ENCODE data around the gene TEX261.
"Not testable (repeated sequence)": the region's sequence is repeated elsewhere in the genome, so short reads cannot be mapped to it uniquely, and the experiment has no call there.

The TEX261 gene

DNA sequence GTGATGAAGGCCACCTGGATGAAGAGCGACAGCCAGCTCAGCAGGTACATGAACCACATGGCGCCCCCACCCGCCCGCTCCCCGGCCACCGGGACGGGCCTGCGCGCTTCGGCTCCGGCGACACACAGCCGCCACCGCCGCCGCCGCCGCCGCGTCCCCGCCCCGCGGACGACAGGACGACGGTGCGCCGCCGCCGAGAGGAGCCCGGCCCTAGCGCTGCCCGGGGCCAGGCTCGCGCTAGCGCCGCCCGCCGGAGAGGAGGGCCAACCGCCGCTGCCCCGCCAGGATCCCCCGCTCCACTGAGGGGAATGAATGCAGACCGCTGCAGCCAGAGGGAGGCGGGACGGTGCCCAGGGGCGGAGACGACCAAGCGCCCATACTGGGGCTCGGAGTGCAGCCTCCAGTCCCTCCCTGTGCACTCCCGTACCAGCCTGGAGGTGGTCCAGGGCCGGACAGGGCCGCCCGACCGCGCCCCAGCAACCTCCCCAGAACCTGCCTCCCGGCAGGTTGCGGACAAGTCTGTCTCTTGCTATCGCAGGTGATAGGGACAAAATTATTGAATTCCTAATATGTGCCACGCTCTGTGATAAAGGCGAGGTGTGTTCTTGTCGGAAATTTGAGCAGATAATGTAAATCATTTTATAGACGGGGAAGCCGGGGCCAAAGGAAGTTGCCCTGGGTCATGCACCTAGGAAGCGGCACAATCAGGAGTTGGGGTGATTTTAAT is at the start of gene TEX261:
TSS of gene TEX261 (minus strand) at position 175 of the 727 bp plus-strand sequence. CDS start at position 59, 116 bp downstream.
- no peaks in the 10 kb centered on the region for H3K9me3 Mint-ChIP-seq
- H3K27ac Mint-ChIP-seq = peak within 1 kb of the TSS; percentile 99
- H3K36me3 Mint-ChIP-seq = peaks cover 5% of the 10 kb centered on the region

DNA sequence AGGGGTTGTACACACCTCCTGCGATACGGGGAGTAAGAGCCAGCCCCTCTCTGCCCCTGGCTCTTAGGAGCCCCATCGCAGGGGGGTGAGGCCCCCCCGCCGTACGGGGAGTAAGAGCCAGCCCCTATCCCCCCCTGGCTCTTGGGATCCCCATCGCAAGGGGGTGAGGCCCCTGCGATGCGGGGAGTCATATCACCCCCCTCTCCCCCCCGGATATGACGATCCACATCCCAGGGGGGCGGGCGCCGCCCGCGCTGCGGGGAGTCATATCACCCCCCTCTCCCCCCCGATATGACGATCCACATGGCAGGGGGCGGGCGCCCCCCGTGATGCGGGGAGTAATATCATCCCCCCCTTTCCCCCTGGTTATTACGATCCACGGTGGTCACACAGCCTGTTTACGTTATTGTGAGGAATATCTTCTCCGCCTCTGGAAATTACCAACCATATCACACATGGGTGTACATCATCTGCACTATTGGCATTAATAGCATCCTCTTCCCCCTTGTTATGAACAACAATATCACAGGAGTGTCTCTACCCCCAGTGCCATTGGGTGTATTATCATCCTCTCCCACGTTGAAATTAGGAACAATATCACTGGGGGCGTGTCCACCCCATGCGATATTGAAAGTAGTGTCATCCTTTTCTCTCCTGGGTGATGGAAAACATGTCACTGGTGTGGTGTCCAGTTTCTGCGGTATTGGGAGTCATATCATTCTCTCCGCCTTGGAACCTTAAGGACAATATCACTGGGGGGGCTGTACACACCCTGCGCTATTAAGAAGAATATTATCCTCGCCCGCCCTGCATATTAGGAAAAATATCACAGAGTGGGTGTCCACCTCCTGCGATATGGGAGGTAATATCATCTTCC is 49.1 kb upstream of the TEX261 start:
- H3K4me1 Mint-ChIP-seq = no peaks in the 10 kb centered on the region
- no peak overlapping the region for H3K4me3 Mint-ChIP-seq
- no peaks in the 10 kb centered on the region for H3K9me3 Mint-ChIP-seq
- no peaks in the 10 kb centered on the region for H3K36me3 Mint-ChIP-seq
- H3K27me3 Mint-ChIP-seq = peaks cover 2% of the 10 kb centered on the region
- no peak overlapping the region for H3K27ac Mint-ChIP-seq

More for the DNA sequence above, at the start of gene TEX261:
- Mint-ChIP-seq H3K4me3 (peak within 1 kb of the TSS; percentile 99), H3K27me3 (no peaks in the 10 kb centered on the region), H3K4me1 (peaks cover 32% of the 10 kb centered on the region)

DNA sequence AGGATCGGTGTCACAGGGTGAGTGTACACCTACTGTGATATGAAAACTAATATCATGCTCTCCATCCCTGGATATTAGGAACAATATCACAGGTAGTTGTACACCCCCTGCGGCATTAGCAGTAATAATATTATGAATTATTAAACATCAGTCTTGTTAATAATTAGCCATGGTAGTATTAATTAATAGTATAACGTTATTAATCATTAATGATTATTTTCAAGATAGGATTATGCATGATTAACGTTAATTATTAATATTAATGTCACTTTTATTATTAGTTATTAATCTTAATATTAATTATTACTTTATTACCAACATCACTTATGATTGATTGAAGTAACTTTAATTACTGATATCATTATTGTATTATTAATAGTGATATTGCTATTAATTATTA is 47.6 kb upstream of the TEX261 start:
- no peaks in the 10 kb centered on the region for H3K36me3 Mint-ChIP-seq
- H3K4me1 Mint-ChIP-seq = no peaks in the 10 kb centered on the region
- peaks cover 4% of the 10 kb centered on the region for H3K27me3 Mint-ChIP-seq

DNA sequence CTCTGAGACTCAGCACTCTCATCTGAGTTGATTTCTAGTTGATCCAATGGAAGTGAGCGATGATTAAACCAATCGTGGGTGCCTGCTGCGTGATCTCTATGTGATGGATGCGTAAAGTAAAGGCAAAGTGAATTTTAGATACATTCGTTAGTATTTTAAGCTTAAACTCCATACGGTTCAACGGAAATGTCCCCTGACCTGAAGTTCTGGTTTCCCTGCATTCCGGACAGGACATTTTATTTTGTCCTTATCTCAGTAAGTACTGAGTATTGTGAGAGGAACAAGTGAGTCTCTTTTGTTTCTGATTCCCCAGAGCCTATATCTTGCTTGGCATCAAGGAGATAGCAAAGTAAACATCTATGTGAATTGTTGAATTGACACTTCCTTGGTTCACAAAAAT is 41.6 kb upstream of the TEX261 start:
- H3K9me3 Mint-ChIP-seq, H3K27ac Mint-ChIP-seq, H3K36me3 Mint-ChIP-seq, H3K4me3 Mint-ChIP-seq, H3K27me3 Mint-ChIP-seq, H3K4me1 Mint-ChIP-seq: not testable (repeated sequence)

More for the DNA sequence above, 47.6 kb upstream of the TEX261 start:
- H3K9me3 Mint-ChIP-seq = no peaks in the 10 kb centered on the region
- no peak overlapping the region for H3K4me3 Mint-ChIP-seq
- H3K27ac Mint-ChIP-seq = no peak overlapping the region

DNA sequence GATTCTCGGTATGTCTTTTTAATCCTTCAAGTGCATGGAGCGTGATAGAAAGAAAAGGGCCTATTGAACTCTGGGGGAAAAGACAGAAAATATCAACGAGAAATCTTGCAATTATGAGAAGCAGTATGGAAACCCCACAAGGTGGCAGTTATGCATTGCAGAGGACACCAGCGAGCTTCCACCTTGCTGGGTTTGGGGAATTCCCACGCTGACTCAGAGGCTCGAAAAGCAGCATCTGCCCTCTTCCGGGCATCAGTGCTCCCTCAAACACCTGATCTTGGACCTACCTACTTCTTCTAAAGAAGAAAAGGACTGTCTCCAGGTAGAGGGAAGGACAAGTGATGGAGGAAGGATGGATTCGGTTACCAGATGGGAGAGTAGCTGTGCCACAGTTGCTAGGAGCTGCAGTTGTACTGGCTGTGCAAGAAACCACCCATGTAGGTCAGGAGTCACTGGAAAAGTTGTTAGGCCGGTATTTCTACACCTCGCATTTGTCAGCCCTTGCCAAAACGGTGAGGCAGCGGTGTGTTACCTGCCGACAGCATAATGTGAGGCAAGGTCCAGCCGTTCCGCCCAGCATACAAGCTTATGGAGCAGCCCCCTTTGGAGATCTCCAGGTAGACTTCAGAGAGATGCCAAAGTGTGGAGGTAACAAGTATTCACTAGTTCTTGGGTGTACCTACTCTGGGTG is 29.0 kb upstream of the TEX261 start:
- not testable (repeated sequence) for H3K9me3 Mint-ChIP-seq, H3K27me3 Mint-ChIP-seq, H3K4me3 Mint-ChIP-seq, H3K36me3 Mint-ChIP-seq
- H3K27ac Mint-ChIP-seq = peak overlapping the region; percentile 60
- peaks cover 13% of the 10 kb centered on the region for H3K4me1 Mint-ChIP-seq

DNA sequence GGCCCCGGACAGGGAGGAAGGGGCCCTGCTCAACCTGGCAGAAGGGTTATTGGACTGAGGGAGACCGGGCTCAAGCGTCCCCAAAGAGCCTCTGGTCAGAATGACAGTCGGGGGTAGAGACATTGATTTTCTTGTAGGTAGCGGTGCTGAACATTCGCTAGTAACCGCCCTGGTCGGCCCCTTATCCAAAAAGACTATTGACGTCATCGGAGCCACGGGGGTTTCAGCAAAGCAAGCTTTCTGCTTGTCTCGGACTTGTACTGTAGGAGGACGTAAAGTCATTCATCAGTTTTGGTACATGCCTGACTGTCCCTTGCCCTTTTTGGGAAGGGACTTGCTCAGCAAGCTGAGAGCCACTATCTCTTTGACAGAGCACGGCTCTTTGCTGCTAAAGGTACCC is 26.7 kb upstream of the TEX261 start:
- not testable (repeated sequence) for H3K27me3 Mint-ChIP-seq, H3K4me3 Mint-ChIP-seq, H3K36me3 Mint-ChIP-seq, H3K27ac Mint-ChIP-seq, H3K9me3 Mint-ChIP-seq
- peaks cover 13% of the 10 kb centered on the region for H3K4me1 Mint-ChIP-seq

DNA sequence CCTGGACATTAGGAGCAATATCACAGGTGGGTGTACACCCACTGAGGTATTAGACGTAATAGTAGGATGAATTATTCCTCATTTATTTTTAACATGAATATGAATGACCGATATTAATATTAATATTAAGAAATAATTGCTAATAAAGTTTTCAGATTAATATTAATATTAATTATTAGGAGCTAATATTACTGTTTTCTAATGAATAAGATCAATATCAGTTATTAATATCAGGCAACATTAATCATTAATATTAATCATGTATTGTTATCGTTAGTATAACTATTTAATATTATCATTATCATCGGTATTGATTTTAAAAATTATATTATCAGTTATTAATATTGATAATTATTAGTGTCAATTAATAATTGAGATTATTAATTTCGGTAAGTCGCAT is 25.3 kb upstream of the TEX261 start:
- H3K27ac Mint-ChIP-seq, H3K9me3 Mint-ChIP-seq, H3K4me3 Mint-ChIP-seq, H3K27me3 Mint-ChIP-seq, H3K36me3 Mint-ChIP-seq: not testable (repeated sequence)
- H3K4me1 Mint-ChIP-seq = peaks cover 13% of the 10 kb centered on the region

DNA sequence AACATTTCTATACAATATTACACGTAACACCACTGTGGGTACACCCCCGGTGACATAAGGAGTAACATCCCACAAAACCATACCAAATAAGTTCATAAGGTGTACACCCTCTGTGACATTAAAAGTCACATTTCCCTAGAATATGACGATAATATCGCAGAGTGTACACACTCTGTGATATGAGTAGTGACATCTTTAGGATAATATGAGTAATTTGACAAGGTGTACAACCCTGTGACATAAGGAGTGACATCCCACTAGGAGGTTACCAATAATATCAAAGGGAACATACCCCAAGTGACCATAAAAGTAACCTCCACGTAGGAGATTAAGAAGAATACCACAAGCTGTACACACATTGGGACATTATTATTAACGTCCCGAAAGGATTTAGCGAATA is 24.0 kb upstream of the TEX261 start:
- Mint-ChIP-seq H3K27me3 (no peaks in the 10 kb centered on the region), H3K4me3 (no peak overlapping the region), H3K4me1 (peaks cover 7% of the 10 kb centered on the region), H3K27ac (no peak overlapping the region), H3K36me3 (no peaks in the 10 kb centered on the region), H3K9me3 (no peaks in the 10 kb centered on the region)

DNA sequence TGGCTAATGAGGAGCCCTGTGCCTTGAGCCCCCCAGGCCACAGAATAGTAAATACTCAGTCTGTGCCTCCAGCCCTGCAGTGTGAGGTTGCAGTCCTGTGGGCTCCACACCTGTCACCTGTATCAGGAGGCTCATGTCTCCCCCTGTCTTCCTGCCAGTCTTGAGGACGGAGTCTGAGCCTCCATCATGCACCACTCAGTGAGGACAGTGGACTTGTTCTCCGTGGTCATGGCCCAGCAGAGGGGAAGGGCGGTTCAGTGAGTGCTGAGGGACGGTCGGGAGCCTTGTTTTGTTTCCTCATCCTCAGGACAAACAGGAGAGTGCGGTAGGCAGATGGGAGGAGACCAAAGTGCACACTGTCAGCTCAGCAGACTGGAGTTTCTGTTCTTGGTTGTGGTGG is 17.1 kb upstream of the TEX261 start:
- peaks cover 15% of the 10 kb centered on the region for H3K27me3 Mint-ChIP-seq
- H3K27ac Mint-ChIP-seq, H3K36me3 Mint-ChIP-seq: not testable (repeated sequence)

DNA sequence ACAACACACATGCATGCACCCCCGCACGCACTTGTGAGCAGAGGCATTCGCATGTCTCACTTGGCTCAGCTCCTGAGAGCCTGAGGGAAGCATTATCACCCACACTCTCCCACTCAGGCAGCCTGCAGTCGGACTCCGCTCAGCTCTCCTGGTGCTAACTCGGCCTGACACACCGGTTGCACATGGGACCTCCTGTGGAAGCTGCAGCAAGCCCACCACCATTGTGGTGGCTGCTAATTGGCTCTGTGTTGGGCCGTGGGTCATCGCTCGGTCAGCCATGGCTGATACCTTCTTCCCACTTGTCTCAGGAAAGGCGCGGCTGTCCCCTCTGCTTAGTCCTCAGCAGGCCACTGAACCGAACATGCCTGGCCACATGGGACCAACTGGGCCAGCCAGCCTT is 13.7 kb upstream of the TEX261 start:
- H3K4me3 Mint-ChIP-seq = no peak overlapping the region
- peaks cover 15% of the 10 kb centered on the region for H3K27me3 Mint-ChIP-seq
- no peak overlapping the region for H3K27ac Mint-ChIP-seq
- H3K4me1 Mint-ChIP-seq = no peaks in the 10 kb centered on the region
- H3K36me3 Mint-ChIP-seq = no peaks in the 10 kb centered on the region
- H3K9me3 Mint-ChIP-seq = no peaks in the 10 kb centered on the region

More for the DNA sequence above, 17.1 kb upstream of the TEX261 start:
- not testable (repeated sequence) for H3K9me3 Mint-ChIP-seq, H3K4me1 Mint-ChIP-seq, H3K4me3 Mint-ChIP-seq

DNA sequence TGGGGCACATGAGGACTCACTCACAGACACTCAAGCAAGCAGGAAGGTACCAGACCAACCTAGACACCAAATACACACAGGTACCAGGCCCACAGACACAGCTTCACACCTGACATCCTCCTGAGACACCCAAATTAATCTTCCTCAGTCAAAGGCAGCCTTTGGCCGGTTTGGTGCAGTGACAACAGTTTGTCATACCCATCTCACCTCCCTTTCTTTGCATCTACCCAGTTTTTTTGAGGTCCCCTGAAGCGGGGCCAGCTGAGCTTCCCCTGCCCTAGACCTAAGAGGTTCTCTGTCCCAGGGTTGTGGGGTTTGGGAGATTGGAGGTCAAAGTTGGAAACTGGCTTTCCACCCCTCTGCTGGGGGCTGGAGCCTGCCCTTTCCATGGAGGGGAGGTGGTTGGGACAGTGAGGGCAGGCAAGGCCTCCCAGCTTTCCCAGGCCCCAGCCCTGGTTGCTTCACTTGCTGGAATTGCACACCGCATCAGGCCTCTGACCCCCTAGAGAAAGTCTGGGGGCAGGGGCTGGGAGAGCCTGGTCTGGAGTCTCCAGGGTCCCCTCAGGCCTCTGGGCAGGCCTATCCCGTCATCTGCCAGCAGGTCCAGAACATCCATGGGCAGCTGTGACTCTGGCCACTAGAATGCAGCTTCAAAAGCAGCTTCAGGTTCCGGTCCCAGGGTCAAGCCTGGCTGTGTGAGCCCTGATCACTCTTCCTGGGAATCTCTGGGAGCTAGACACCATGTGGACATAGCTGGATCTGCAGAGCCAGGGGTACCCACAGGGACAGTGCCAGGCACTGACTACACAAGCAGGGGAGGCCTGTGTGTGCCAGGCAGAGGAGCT is 12.5 kb upstream of the TEX261 start:
- Mint-ChIP-seq H3K36me3 (no peaks in the 10 kb centered on the region), H3K27ac (no peak overlapping the region), H3K4me1 (no peaks in the 10 kb centered on the region), H3K4me3 (no peak overlapping the region), H3K9me3 (no peaks in the 10 kb centered on the region), H3K27me3 (peaks cover 13% of the 10 kb centered on the region)

DNA sequence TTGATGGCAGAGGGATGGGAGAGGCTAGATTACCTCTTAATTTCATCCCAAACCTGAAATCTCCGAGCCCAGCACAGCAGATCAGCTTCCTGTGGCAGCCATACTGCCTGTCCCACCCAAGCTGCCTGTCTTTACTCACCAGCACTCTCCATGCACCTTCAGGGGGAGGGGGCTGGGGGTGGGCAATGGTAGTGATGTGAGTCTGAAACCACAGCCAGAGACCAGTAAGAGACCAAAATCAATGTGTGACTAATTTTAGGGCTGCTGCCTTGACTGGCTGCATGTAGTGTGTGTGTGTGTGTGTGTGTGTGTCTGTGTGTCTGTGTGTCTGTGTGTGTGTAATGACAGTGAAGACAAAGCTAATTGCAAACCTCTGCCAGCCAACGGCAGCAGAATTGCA is 11.7 kb upstream of the TEX261 start:
- H3K4me3 Mint-ChIP-seq = no peak overlapping the region
- peaks cover 7% of the 10 kb centered on the region for H3K27me3 Mint-ChIP-seq
- no peaks in the 10 kb centered on the region for H3K9me3 Mint-ChIP-seq
- H3K36me3 Mint-ChIP-seq = no peaks in the 10 kb centered on the region
- H3K27ac Mint-ChIP-seq = no peak overlapping the region
- peaks cover 4% of the 10 kb centered on the region for H3K4me1 Mint-ChIP-seq

DNA sequence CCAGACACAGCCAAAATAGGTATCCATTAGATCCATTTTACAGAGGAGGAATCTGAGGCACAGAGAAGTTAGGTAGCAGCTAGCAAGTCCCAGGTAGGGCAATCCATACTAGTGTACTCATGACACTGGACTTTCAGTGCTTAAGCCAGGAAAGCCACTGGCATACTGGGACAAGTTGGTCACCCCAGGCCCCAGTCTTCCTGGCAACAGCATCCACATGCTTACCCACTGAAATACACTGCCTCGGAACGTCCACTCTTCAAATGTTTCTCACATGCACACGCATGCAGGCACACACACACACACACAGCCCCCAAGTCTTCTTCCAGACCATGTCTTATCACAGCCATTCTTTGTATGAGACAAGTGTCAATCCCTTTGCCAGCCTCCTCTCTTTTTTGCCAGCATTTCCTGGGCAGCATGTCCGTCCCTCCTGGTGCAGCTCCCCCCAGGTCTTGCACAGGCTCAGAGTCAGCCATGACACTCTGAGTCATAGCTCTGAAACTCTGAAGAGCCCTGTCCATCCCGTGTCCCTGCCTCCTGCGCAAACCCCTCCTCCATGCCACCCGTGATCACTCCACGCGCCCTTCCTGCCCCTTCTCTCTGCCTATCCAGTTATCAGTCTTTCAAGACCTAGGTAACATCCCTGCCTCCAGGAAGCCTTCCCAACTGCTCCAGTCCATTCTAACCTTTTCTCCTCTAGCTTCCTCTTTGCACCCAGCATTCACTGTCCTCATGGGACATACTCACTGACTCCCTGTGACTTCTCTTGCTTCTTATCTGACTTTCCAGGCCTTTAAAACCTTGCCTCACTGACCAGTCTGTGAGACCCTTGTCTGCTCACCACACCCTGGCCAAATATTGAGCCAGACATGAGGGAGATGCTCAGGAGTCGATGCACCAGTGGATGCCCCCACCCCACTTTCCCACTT is 10.9 kb upstream of the TEX261 start:
- Mint-ChIP-seq H3K9me3 (no peaks in the 10 kb centered on the region), H3K4me1 (peaks cover 11% of the 10 kb centered on the region), H3K4me3 (no peak overlapping the region), H3K27me3 (peaks cover 7% of the 10 kb centered on the region), H3K36me3 (no peaks in the 10 kb centered on the region), H3K27ac (no peak overlapping the region)

DNA sequence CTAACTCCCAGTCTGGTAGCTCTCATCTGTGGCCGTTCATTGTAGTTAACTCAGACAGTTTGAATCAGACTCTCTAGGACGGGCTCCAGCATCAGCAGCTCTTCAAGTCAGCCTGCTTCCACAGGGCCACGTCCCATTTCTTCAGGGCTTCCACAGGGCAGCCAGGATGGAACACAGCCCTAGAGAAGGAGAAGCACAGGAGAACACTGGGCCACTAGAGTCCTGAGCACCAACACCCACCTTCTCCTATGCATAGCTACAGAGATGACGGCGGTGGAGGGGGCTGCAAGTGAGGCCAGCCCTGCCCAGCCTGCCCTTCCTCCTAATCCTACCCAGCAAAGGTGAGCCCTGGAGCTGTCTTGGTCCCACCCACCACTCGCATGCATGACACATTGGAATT is 10.2 kb upstream of the TEX261 start:
- no peak overlapping the region for H3K4me3 Mint-ChIP-seq
- H3K9me3 Mint-ChIP-seq = no peaks in the 10 kb centered on the region
- no peak overlapping the region for H3K27ac Mint-ChIP-seq
- H3K4me1 Mint-ChIP-seq = peaks cover 14% of the 10 kb centered on the region
- H3K36me3 Mint-ChIP-seq = no peaks in the 10 kb centered on the region
- peaks cover 3% of the 10 kb centered on the region for H3K27me3 Mint-ChIP-seq
